NCI-H748 (cell line): ENCODE results near the gene ARHGAP21.
"Not testable (repeated sequence)": the region's sequence is repeated elsewhere in the genome, so short reads cannot be mapped to it uniquely, and the experiment has no call there.

Experiments
- DNase-seq: peaks from one replicate; lab custom pipeline; 2025; ENCODE audit not compliant: unreplicated experiment; lab: John Stamatoyannopoulos, UW

The ARHGAP21 gene

DNA sequence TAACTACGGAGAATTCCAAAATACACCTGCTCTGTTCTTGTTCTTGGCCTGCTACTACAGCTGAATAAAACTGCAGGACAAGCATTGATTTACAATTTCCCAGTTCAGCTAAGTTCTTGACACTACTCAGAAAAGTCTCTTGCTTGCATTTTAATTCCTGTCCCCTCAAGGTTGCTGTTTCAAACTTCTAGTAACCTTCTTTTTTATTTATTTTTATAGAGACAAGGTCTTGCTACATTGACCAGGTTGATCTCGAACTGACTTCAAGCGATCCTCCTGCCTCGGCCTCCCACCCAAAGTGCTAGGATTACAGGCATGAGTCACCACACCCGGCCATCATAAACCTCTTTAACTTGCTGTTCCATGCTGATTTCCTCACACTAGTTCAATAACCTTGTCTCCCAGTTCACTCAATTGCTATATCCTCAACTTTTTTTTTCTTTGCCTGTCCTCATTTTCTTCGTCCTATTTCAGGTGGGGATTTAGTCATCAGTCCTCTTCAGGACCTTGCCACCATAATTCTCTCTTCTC, 79.9 kb downstream of the ARHGAP21 start:
- no peak for DNase-seq

- peak; percentile 77 for DNase-seq
These were observed 80.6 kb downstream of the ARHGAP21 start for GRCh38 chr10:24642921-24643678.

- DNase-seq = no peak
These were observed 84.6 kb downstream of the ARHGAP21 start for GRCh38 chr10:24639124-24639523.

GRCh38 chr10:24625778-24626177, 97.9 kb downstream of the ARHGAP21 start:
- DNase-seq = no peak

DNA sequence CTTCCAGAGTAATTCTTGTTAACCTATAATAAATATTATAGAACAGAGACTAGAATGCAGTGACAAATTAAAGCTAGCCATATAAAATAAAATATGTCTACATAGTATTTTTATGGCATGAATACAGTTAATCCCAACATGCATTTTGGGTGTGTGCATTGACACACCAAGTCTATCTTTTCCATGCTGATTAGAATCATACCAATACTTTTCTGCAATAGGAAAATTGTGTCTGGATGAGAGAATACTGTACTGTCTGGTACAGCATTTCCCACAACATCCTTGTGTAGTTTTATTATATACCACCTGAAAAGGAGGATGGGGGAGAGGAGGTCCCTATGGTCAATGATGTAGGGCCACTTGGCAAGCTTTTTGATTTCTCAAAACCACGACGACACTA, 100.3 kb downstream of the ARHGAP21 start:
- DNase-seq = no peak

- DNase-seq = no peak
These were observed 100.8 kb downstream of the ARHGAP21 start for GRCh38 chr10:24622781-24623301.

DNA sequence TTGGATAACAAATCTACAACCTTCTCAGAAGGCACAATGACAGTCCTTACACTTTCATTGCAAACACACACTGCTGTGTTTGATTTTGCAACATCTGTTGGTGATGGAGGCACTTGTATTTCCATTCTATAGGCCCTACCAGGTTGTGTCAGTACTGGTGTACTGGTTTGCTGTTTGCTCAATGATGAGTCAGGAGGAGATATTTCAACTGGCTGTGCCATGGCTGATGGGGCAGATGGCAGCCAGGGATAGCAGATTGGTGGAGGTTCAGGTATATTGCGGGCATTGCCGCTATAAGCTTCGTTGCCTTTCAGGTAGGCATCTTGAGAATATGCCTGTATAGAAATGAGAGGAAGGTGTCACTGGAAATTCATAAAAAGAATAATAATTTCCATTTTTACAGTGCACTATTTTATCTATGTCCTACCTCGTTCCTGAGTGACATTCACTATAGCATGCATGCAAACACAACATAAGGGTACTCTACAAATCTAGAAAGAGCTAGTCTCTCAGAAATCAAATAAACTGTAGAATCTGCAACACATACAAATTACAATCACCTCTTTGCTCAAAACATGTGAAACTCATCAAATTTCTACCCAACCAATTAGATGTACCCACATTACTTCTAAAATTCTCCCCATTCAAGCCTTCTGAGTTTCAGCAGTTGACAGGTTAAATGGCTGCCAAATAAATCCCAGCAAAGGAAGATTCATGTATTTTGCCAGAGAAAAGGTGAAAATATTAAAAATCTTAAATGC, 102.5 kb downstream of the ARHGAP21 start:
- DNase-seq = not testable (repeated sequence)

DNA sequence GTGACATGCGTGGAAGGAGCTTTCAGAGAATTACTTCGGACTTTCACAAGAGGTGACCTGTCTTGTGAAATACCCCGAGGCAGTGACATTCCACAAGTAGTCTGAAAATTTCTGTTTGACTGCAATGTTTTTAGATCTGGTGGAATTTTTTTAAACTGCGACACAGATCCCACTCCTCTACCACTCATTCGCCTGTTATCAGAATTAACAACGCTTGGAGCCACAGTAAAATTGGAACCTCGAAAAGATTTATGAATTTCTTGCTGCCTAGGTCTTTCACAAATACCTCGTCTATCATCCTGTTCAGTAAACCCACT, 103.7 kb downstream of the ARHGAP21 start:
- DNase-seq = not testable (repeated sequence)

- not testable (repeated sequence) for DNase-seq
These were observed 104.2 kb downstream of the ARHGAP21 start for GRCh38 chr10:24619291-24619993.

DNA sequence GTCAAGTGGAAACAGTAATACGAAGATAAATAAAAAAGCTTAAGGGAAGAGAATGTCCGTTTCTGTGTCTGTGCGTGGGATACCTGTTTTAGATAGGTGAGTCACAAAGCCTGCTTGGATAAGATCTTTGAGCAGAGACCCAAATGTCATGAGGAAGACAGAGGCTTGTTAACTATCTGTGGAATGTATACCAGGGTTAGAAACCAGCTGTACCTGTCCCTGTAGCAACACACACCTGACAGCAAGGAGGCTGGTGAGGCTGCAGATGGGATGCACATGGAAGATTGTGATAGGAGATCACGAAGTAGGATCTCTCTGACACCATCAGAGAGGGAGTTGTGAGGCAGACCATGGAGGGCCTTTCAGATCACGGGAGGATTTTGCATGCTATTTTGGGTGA, 105.3 kb downstream of the ARHGAP21 start:
- DNase-seq = no peak

GRCh38 chr10:24617771-24618396, 105.8 kb downstream of the ARHGAP21 start:
- DNase-seq = peak; percentile 45

DNA sequence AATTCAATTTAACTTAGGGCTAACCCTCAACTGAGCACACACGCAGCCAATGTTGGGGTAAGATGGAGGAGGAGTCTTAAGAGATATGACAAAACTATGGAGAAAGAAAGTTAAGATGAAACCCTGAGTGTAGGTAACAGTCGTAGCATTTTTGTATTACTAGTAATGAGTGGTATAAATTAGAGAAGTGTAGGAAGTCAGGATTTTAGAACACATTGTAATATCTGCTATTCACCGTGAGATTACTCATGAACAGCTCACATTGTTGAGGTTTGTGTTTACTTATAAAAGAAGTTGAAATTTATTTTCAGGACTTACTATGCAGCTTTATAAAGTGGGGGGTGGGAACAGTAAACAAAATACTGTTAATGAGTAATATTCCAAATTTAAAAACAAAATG, 107.2 kb downstream of the ARHGAP21 start:
- no peak for DNase-seq

- DNase-seq = no peak
These were observed 117.7 kb downstream of the ARHGAP21 start for GRCh38 chr10:24606021-24606420.

GRCh38 chr10:24605141-24605540, 118.5 kb downstream of the ARHGAP21 start:
- no peak for DNase-seq

- no peak for DNase-seq
These were observed 120.4 kb downstream of the ARHGAP21 start for GRCh38 chr10:24603333-24603732.

DNA sequence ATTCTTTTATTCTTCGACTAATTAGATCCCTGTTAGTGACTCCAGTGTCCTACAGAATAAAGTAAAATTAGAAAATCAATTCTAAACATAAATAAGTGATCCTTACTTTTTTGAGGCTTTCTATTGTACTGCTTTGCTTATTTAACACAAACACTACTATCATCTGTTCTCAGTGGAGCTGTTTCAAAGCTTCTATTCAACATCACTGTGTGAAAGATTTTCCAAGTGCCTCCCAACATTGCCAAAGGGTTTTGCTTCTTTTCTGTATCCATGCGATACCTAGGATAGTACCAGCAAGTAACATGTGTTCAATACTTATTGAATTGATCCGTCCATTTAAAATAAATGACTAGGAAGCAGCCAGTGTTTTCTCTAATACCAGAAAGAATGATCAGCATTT, 125.7 kb downstream of the ARHGAP21 start:
- no peak for DNase-seq

- DNase-seq = no peak
These were observed 126.3 kb downstream of the ARHGAP21 start for GRCh38 chr10:24597426-24597825.

GRCh38 chr10:24596217-24596930, 127.3 kb downstream of the ARHGAP21 start:
- DNase-seq = no peak

- DNase-seq = no peak
These were observed 132.8 kb downstream of the ARHGAP21 start for GRCh38 chr10:24590697-24591457.

GRCh38 chr10:24589265-24589664, 134.4 kb downstream of the ARHGAP21 start:
- DNase-seq = no peak
